ENCODE results near the gene KLK10. TPM values are rescaled to one million over a fixed set of nuclear protein-coding genes. Genes with fewer than 3 reads are reported as not detected.
"Not testable (repeated sequence)": the region's sequence is repeated elsewhere in the genome, so short reads cannot be mapped to it uniquely, and the experiment has no call there.

KLK10 gene
- total RNA-seq, 1 experiment from 2014 or later = 154 TPM

DNA sequence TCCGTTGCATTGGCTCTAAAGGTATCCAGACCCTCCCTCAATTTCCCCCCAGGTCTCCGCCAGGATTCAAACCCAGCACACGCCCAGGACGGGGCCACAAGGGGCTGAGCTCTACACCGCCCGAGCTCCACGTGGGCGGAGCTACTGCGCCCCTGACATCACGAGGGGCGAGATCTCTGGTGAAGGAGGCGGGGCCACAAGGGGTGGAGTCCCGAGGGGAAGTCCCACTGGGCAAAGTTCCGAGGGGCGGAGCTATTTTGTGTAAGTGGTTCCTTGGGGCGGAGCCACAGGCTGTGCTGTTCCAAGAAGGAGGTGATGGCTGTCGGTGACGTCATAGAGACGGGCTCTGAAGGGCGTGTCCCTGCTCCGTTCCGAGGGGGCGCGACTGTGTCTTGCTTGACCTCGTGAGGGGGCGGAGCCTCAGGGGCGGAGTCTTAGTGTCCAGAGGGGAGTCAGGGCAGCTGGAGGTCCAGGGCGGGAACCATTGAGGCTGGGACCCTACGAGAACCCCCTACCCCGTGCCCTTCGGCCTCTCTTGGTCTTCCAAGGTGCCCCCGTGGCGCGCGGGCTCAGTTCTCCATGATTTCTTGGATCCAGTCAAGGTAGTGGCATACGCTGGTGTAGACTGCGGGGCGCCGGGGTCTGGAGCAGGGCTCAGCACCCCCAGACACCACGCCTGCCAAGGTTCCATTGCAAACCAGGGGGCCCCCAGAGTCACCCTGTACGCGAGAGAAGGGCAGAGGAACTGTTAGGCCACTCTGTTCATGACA is 16.8 kb downstream of the KLK10 start:
- peak; percentile 100 for DNase-seq (ENCODE audit: low spot score)

GRCh38 chr19:51002089-51002532 is 17.4 kb downstream of the KLK10 start:
- DNase-seq (ENCODE audit: low spot score) = no peak

DNA sequence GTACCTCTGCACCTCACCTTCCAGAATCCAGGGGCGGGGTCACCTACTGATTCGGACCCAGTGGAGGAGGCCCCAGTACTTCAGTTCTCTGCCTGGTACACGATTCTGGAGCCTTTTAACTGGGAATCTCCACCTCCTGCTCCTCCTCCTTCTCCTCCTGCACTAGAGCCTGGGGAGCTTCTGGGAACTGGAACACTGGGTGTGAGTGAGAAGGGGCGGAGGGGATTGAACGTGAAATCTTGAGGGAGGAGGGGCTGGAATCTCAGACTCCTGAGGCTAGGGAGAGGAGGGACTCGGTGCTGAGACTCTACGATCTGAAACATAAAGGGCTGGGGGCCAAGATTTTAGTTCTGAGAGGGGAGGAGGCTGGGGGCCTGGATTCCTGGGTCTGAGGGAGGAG is 18.0 kb downstream of the KLK10 start, which contains the start of gene KLK8:
Gene KLK8, minus strand, starts transcription at position 90 of the 400 bp plus-strand sequence. CDS start 437 bp downstream, outside the sequence.
- peak; percentile 51 for DNase-seq (ENCODE audit: low spot score)

DNA sequence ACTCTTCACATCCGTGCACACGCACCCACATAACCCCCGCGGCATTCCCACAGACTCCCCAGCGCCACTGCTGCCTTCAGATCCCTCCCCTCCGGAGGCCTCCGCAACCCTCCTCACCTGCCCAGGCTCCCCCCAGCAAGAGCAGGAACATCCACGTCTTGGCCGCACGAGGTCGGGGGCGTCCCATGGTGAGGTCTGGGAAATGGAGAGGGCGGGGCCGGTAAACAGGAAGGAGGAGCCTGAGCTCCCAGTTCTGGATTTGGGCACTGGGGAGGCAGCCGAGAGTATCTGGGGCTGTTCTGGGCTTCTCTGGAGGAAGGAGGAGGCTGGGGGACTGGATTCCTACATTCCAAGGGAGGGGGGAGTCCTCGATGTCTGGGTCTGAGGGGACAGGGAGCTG is 18.5 kb downstream of the KLK10 start:
- DNase-seq (ENCODE audit: low spot score) = no peak

- no peak for DNase-seq (ENCODE audit: low spot score)
Observed at GRCh38 chr19:51000426-51000825, 19.1 kb downstream of the KLK10 start.

DNA sequence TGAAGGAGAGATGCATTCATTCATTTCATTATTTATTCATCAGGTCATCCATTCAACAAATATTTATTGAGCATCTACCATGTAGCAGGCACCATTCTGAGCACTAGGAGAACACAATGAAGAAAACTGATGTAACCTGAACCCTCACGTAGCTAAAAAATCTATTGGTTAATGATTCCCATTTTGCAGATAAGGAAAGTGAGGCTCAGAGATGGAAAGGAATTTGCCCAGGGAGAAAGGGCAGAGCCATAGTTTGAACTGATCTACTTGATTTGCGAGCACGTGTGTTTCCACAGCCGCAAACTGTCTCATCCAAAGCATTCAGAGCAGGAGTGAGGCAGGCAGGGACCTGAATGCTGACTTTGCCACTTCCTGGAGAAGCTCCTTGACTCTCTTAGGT is 20.8 kb downstream of the KLK10 start:
- no peak for DNase-seq (ENCODE audit: low spot score)

DNA sequence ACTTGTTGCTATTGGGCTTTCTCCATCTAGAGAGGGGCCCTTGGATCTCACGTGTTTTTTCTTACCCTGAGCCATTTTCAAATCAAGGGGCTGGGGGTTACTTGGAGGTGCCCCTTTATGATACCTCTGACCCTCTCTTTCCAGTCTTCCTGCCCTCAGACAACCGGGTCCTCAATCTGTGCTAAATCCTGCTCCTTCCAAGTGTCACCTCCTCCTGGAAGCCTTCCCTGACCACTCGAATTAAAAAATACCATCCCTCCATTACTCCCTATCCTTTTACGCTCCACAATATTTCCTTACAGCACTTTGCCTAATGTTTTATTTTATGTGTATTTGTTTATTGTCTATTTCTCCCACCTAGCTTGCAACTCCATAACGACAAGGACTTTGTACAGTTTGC is 21.4 kb downstream of the KLK10 start:
- DNase-seq (ENCODE audit: low spot score) = no peak

- no peak for DNase-seq (ENCODE audit: low spot score)
Observed at GRCh38 chr19:50994129-50994528, 25.4 kb downstream of the KLK10 start.

- DNase-seq (ENCODE audit: low spot score) = no peak
Observed at GRCh38 chr19:50992666-50993035, 26.9 kb downstream of the KLK10 start.

DNA sequence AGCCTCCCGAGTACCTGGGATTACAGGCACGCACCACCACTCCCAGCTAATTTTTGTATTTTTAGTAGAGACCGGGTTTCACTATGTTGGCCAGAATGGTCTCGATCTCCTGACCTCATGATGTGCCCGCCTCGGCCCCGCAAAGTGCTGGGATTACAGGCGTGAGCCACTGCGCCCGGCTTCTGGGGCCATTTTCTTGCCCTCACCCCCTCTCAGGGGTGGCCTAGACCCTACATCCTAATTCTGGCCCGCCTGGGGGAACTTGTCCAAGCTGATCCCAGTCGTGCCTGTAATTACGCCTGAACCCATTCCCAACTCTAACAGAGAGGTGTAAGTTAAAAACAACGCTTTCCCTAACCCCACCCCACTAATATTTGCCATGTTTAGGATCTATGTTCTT is 35.1 kb downstream of the KLK10 start:
- not testable (repeated sequence) for DNase-seq (ENCODE audit: low spot score)

DNA sequence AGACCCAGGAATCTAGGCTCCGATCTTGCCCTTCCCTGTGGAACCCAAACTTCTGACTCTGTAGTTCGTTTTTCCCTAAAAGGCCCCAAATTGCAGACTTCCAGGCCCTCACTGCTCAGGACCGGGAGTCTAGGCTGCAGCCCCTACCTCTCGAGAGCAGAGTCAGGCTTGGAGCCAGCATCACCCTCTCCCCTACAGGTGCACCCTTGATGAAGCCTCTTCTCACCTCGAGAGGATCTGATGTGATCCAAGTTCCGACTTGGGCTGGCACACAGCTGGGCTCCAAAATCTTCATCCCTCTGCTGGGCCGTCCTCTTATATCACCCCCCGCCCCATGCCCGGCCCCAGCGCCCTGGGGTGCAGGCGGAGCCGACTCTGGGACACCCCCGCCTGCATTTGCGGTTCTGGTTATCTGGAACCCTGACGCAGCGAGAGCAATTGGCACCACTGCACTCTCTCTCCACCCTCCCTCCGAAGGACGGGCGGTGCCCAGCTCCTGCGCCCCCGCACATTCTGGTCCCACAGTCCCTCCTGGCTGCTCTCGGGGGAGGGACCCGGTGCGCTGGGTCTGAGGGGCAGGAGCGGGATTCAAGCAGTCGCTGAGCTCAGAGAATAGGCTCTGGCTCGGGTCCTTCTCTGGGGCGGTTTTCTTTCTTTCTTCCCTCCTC is 35.8 kb downstream of the KLK10 start, which contains the start of gene KLK7:
Gene KLK7, minus strand, starts transcription at position 293 of the 668 bp plus-strand sequence. CDS start 1,518 bp downstream, outside the sequence.
- DNase-seq (ENCODE audit: low spot score) = no peak

DNA sequence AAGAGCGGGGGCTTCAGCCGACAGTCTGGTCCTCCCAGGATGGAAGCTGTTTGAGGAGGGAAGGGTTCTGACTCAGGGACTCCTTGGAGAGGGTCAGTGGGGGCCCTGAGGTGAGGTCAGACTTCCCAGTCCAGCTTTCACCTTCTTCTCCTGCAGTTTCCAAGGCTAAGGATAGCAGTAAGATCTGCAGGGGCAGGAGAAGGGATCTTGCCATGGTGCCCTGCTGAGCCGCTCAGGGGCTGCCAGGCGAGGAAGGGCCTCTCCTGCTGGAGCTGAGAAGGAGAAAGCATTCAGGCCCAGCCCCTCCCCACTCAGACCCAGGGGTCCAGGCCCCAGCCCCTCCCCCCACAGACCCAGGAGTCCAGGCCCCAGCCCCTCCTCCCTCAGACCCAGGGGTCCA is 37.3 kb downstream of the KLK10 start:
- DNase-seq (ENCODE audit: low spot score) = no peak

DNA sequence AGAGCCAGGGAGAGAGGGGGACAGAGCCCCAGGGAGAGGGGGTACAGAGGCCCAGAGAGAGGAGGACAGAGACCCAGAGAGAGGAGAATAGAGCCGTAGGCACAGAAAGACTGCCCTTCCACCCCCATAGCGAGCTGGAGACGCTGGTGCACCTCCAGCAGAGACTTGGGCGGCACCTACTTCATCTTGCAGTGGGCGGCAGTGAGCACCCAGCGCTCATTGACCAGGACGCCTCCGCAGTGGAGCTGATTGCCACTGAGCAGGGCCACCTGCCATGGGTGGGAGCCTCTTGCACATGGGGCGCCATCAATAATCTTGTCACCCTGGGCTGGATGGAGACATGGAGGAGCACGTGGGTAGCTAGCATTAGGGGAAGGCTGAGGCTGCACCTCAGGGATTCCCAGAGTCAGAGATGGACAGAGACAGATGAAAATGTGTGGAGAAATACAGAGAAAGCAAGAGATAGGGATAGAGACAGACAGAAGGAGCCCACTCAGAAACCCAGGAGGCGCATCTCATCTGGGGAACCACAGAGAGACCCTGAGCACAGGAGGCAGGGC is 37.8 kb downstream of the KLK10 start:
- DNase-seq (ENCODE audit: low spot score) = no peak

DNA sequence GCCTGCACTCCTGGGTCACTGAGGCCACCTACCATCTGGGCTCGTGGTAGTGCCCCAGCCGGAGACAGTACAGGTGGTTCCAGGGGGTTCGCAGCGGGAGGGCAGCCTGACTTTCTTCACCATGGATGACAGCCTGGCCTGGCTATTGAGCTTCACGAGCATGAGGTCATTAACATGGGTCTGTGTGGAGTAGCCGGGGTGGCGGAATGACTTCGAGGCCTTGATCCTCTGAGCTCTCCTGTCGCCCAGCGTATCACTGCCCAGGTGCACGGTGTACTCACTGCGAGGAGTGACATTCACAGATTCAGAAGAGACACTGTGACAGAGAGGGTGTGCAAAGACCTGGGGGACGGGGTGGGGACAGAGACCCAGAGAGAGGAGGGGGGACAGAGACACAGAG is 39.3 kb downstream of the KLK10 start:
- peak; percentile 1 for DNase-seq (ENCODE audit: low spot score)

DNA sequence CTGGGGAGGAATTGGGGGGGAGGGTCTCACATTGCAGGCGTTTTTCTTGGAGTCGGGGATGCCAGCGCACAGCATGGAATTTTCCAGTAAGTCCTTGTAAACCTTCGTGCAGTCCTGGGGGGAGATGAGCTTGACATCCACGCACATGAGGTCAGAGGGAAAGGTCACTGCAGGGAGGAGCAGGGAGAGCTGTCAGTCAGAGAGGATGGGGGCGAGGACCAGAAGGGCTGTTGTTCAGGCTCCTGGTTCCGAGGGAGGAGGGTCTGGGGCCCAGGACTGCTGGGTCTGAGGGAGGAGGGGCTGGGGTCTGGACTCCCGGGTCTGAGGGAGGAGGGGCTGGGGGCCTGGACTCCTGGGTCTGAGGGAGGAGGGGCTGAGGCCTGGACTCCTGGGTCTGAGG is 39.8 kb downstream of the KLK10 start:
- peak; percentile 0 for DNase-seq (ENCODE audit: low spot score)

DNA sequence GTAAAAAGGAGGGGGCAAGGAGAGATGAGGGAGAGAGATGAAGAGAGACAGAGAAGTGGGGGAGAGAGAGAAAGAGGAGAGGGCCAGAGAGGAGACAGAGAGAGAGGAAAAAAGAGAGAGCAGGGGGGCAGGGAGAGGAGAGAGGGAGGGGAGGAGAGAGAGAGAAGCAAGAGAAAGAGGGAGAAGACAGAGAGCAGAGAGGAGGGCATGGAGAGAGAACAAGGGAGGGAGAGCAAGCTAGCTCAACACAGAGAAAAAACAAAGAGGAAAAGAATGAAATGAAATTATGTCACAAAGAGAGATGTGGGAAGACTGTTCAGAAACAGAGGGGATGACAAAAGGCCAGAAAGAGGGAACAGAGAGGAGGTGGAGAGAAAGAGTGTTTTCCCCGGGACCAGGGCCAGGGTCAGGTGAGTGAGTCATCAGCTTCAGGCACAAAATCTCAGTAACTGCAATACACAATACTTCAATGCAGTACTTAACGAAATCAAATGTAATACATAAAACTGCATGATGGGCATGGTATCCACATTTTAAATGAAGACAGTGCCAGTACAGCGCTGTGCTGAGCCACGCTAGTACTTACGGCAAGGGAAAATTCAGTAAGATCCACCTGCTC is 40.6 kb downstream of the KLK10 start:
- DNase-seq (ENCODE audit: low spot score) = peak; percentile 7

- peak; percentile 0 for DNase-seq (ENCODE audit: low spot score)
Observed at GRCh38 chr19:50977626-50978025, 41.9 kb downstream of the KLK10 start.

GRCh38 chr19:50975766-50976165 is 43.7 kb downstream of the KLK10 start:
- DNase-seq (ENCODE audit: low spot score) = peak; percentile 99

- peak; percentile 0 for DNase-seq (ENCODE audit: low spot score)
Observed at GRCh38 chr19:50974702-50975556, 44.6 kb downstream of the KLK10 start.

DNA sequence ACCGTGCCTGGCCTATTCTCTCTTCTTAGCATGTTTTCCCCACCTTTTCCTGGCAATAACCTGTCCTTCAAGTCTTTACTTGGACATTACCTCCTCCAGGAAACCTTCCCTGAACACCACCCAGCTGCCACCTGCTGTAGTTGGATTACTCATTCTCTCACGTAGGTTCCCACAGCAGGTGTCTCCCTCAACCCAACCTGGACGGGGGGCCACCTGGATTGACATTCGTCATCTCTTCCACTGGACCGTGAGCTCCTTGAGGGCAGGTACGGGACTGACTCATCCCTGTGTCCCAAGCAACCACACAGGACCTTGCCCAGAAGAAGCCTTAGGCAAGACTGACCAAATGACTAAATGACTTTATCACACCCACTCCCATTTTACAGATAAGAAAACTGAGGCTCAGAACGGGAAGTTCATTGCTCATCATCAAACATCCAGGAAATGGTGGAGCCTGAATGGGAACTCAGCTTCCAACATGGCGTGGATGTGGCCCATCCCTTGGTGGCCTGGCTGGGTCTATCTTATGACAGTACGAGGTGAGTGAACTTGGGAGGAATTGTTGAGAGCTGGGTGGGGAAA is 46.6 kb downstream of the KLK10 start:
- DNase-seq (ENCODE audit: low spot score) = peak; percentile 68

DNA sequence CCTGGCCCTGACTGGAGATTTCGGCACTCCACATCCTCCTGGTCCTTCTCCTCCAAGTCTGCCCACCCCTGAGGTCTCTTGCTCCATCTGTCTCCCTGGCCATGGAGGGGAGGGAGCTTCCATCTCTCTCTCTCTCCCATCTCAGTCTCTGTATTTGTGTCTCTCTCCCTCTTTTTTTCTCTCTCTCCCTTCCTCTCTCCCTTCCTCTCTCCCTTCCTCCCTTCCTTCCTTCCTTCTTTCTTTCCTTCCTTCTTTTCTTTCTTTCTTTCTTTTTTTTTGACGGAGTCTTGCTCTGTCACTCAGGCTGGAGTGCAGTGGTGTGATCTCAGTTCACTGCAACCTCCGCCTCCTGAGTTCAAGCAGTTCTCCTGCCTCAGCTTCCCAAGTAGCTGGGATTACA is 49.7 kb downstream of the KLK10 start:
- DNase-seq (ENCODE audit: low spot score) = not testable (repeated sequence)
